Glomerular visceral epithelial cell (primary cell): ENCODE data around the gene TECPR2.
"Not testable (repeated sequence)": the region's sequence is repeated elsewhere in the genome, so short reads cannot be mapped to it uniquely, and the experiment has no call there.

ENCODE experiments used
- DNase-seq: peaks from one replicate; pipeline ENCODE4 v3.0.0-alpha.2; 2016; ENCODE audit errors: extremely low spot score

The TECPR2 gene

GRCh38 chr14:102330806-102331205, 31.9 kb upstream of the TECPR2 start:
- DNase-seq, result no peak

GRCh38 chr14:102333390-102333789, 29.4 kb upstream of the TECPR2 start:
- DNase-seq, result no peak

GRCh38 chr14:102333795-102334705, 28.7 kb upstream of the TECPR2 start:
- DNase-seq, result no peak

DNA sequence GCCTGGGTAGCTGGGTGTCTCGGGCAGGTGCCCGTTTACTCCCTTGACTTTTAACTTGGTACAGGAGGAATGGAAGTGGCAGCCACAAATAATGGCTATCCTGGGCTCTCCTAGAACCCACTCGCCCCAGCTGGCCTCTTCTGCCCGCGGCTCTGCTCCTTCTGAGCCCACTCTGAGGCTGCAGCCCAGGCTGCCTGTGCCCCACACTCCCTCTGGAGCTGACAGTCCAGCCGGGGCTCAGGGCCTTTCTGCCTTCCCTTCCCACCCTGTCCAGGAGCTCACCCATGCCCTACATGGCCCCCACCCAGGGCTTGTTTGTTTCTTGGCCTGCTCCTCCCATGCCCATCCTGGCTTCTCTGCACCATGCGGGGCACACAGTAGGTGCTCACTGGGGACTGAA, 27.6 kb upstream of the TECPR2 start:
- DNase-seq, result no peak

DNA sequence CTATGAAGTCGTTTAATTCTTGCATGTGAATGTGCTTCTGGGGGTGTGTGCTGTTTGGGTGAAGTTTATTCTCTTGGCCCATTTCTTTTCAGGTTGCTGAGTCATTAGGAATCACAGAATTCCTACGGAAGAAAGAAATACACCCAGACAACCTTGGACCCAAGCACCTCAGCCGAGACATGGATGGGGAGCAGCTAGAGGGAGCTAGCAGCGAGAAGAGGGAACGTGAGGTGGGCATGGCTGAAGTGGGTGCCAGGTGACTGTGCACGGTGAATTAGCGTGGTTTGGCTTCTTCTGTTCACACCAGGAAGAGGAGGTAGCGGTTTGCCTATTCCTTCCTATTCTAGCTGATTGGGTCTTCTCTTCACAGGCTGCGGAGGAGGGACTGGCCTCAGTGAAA, 24.0 kb upstream of the TECPR2 start:
- DNase-seq, result no peak

DNA sequence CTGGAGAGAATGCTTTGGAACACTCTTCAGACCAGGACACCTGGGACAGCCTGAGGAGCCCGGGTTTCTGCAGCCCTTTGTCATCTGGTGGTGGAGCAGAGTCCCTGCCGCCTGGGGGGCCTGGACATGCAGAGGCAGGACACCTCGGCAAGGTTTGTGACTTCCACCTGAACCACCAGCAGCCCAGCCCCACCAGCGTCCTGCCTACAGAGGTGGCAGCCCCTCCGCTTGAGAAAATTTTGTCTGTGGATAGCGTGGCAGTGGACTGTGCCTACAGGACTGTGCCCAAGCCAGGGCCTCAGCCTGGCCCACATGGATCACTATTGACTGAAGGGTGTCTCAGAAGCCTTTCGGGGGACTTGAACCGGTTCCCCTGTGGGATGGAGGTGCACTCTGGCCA, 21.2 kb upstream of the TECPR2 start:
- DNase-seq, result no peak

DNA sequence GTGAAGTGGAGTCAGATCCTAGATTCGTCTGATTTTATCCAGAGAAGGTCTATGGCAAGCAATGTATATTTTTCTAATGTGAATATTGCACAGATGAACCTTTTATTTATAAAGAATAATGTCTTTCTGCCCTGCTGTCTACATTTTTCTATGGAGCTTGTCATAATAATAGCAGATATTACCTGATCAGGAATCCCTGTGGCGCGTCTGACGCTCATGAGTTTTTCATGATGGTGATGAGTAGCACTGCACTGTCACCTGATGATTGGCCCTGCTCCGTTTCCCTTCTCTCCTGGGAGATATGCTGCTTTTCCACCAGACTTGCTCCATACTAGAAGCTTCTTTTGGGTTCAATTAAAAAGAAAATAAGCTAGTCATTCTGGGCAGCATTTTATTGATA, 20.5 kb upstream of the TECPR2 start:
- no peak for DNase-seq

DNA sequence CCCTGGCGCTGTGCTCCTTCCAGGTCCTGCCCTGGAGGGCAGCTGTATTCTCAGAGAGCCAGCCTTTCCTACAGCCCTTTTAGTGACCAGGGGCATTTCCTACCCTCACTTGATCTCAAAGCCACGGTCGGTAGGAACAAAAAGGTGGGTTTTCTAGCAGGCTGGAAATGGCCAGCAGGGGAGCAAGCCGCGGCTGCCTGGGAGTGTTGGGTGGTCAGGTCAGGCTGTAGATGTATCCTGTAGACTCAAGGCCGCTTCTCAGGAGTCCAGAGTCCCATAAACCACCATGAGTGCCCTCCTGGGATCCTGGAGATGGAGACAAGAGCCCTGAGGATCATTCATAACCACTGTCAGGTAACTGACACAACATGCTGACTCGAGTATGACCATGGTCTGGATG, 18.7 kb upstream of the TECPR2 start:
- DNase-seq, result no peak

GRCh38 chr14:102344485-102344884, 18.3 kb upstream of the TECPR2 start:
- DNase-seq, result no peak

- DNase-seq, result no peak
Observed at GRCh38 chr14:102345232-102345631, 17.5 kb upstream of the TECPR2 start.

DNA sequence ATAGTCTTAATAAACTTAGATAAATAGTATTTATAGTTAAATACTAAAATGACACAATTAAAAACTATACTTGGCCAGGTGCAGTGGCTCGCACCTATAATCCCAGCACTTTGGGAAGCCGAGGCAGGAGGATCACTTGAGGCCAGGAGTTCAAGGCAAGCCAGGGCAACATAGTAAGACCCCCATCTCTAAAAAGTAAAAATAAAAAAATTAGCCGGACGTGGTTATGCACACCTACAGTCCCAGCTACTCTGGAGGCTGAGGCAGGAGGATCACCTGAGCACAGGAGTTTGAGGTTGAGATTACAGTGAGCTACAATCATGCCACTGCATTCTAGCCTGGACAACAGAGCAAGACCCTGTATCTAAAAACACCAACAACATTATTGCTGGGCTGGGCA, 16.1 kb upstream of the TECPR2 start:
- no peak for DNase-seq

DNA sequence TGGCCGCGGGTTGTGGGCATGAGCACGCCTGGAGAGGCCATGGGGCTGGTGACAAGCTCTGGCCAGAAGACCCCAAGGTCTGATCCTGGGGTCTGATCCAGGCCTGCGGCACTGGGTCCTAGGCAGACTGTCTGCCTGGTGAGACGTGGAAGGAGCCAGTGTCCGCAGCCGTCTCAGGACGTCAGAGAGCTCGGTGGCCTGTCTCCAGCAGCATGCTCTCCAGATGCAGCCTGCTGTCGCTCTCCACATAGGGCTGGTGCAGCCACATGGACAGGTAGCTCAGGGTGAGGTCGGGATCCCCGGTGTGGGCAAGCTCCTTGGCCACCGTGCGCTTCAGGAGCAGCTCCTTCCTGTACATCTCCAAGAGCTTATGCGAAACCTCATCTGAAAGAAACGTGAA, 14.4 kb upstream of the TECPR2 start:
- no peak for DNase-seq

- no peak for DNase-seq
Observed at GRCh38 chr14:102351023-102351422, 11.7 kb upstream of the TECPR2 start.

DNA sequence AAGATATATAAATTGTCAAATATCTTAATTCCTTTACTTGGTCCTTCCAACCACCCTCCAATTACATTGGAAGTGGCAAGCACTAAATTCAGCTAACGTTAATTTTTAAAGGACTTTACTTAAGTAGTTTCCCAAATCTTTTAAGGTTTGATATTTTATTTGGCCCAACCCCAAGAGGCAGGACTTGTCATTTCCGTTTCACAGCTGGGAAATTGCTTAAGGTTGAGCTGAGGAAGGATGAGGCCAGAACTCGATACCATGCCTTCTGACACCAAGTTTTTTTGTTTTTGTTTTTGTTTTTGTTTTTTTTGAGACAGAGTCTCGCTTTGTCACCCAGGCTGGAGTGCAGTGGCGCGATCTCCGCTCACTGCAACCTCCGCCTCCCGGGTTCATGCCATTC, 11.1 kb upstream of the TECPR2 start:
- not testable (repeated sequence) for DNase-seq

DNA sequence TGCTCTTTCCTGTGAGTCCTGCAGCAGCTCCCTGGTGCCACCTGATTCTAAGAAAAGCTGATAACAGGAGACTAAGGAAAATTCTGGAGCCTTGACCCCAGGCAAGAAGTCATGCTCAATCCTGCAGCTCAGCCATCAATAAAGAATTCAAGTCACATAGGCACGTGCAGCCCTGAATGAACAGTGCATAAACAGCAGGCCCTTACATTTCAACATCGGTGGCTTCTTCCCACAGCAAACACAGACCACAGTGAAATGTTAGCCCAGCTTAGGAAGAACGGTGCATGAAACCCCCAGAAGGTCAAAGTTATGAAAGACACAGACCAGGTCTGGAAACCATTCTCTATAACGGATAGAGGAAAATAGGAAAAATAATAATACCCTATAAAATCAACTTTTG, 10.5 kb upstream of the TECPR2 start:
- DNase-seq, result no peak

- no peak for DNase-seq
Observed at GRCh38 chr14:102353126-102353619, 9.6 kb upstream of the TECPR2 start.

DNA sequence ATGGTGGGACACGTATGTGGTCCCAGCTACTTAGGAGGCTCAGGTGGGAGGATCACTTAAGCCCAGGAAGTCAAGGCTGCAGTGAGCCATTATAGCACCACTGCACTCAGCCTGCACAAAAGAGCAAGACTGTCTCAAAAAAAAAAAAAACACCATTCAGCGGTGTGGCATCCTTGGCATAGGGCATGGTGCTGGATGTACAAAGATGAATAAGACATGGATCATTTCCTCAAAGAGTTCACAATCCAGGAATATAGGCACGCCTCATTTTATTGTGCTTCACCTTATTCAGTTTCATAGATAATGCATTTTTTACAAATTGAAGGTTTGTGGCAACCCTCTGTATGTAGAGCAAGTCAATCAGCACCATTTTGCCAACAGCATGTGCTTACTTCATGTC, 6.5 kb upstream of the TECPR2 start:
- DNase-seq, result no peak

GRCh38 chr14:102359341-102359740, 3.4 kb upstream of the TECPR2 start:
- DNase-seq, result no peak

DNA sequence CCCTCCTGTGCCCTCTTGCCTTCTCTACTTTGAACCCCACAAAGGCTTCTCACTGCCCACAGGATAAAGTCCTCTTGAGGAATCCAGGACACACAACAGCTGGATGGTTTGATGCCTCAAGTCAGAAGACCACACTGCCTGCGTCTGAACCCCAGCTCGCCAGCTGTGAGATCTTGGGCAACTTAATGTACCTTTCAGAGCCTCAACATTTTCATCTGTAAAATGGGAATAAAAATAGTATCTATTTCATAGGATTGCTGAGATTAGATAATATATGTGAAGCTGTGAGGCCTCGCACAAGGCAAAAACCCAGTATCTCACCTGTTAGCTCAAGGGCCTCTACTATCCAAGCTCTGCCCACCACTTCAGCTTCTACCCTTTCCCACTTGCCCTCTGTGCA, 2.4 kb upstream of the TECPR2 start:
- DNase-seq, result no peak

DNA sequence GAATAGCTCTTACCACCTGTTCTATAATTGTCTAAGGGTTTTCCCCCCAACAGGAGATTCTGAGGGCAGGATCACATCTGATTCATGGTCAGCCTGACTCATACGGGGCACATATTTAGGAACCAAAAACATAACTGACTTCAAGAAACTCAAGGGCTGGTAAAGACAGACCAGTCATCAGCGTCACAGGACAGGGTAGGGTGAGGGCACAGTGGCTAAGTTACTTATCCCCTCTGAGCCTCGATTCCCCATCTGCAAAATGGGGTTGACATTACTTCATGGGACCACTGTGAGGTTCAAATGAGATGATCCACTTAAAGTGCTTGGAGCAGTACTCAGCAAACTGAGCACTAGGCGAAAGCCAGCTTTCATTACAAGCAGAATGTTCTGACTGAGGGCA, 657 bp upstream of the TECPR2 start:
- peak; percentile 16 for DNase-seq

GRCh38 chr14:102363182-102363943, 622 bp downstream of the TECPR2 start:
- peak; percentile 30 for DNase-seq

GRCh38 chr14:102370305-102370809, 7.6 kb downstream of the TECPR2 start:
- DNase-seq, result no peak

GRCh38 chr14:102371361-102371760, 8.6 kb downstream of the TECPR2 start:
- DNase-seq, result no peak
